HepG2 (cell line): ENCODE results near the gene PAQR5. TPM values are rescaled to one million over a fixed set of nuclear protein-coding genes. Genes with fewer than 3 reads are reported as not detected.

Source experiments
- ATAC-seq: fragments of 200-7000 bp; cut with Tn5 transposase; 3 replicates; pipeline ENCODE4 v1.9.1; 2020; ENCODE audit warnings: mild to moderate bottlenecking, moderate library complexity
- BruUV-seq: library from RNA; stranded (reverse); fragments of 400-500 nt; replicated peaks from 2 replicates; lab custom pipeline; 2021; lab: Mats Ljungman, UMichigan
- CTCF ChIA-PET: fragments of 300-600 bp; formaldehyde crosslinking; extraction: SDS; loops from one replicate; lab custom pipeline; 2021; ENCODE audit warnings: low total read pairs, inconsistent platforms, low intra/inter-chr PET ratio; lab: Yijun Ruan, JAX
- POLR2A ChIA-PET: fragments of 350-600 bp; sonication (Branson Sonifier 250); formaldehyde crosslinking; loops from one replicate; lab custom pipeline; 2020; ENCODE audit warnings: antibody characterized with exemption, inconsistent platforms; lab: Yijun Ruan, JAX
- DNase-seq: peaks from one replicate; pipeline ENCODE4 v3.0.0-alpha.2; 2015; ENCODE audit warnings: low spot score
- FAIRE-seq: peaks from 3 replicates; lab custom pipeline; 2011; peaks lifted over from hg19 to GRCh38; lab: Jason Lieb, UNC
- H2AFZ ChIP-seq: one replicate; pipeline ENCODE4 v1.6.1; 2011; ENCODE audit warnings: low read length, inconsistent platforms
- H3K27ac ChIP-seq: fragments of 300-600 bp; 3 replicates; pipeline ENCODE4 v1.8.0; 2011; ENCODE audit warnings: mixed run types, mild to moderate bottlenecking, mixed read lengths, low read length, inconsistent platforms; ENCODE audit not compliant: insufficient read depth; ENCODE audit errors: extremely low read length
- H3K27me3 ChIP-seq, 2 experiments: fragments of 200-600 bp in 1 of 2; 2 replicates in 1 of 2; 3 replicates in 1 of 2; pipeline versions ENCODE4 v1.6.0 to v1.8.0; 2011; ENCODE audit warnings: low read length in 2 of 2, mild to moderate bottlenecking in 2 of 2, moderate library complexity in 2 of 2, inconsistent platforms in 1 of 2; ENCODE audit not compliant: insufficient read depth in 2 of 2, control insufficient read depth in 1 of 2
- H3K36me3 ChIP-seq, 2 experiments: fragments of 200-600 bp in 1 of 2; replicated peaks in 1 of 2; 2 replicates in 1 of 2; 3 replicates in 1 of 2; pipeline versions ENCODE4 v1.5.1 to v1.8.0; 2011; ENCODE audit warnings: low read length in 2 of 2, inconsistent platforms in 1 of 2; ENCODE audit not compliant: insufficient read depth in 2 of 2, control insufficient read depth in 1 of 2
- H3K4me1 ChIP-seq: 2 replicates; pipeline ENCODE4 v1.5.1; 2012; ENCODE audit warnings: low read length, inconsistent platforms; ENCODE audit not compliant: insufficient read depth
- H3K4me2 ChIP-seq: 2 replicates; pipeline ENCODE4 v1.6.0; 2011; ENCODE audit warnings: low read depth, low read length, inconsistent platforms
- H3K4me3 ChIP-seq, 3 experiments: fragments of 200-600 bp in 1 of 3; sonication (generic), shearing (Covaris generic) in 1 of 3; replicated peaks in 1 of 3; 2 replicates each; pipeline ENCODE4 v1.5.1; 2011 to 2016; ENCODE audit warnings: low read length in 3 of 3, inconsistent platforms in 2 of 3, low read depth in 2 of 3, mild to moderate bottlenecking in 2 of 3, control low read depth in 1 of 3, mixed read lengths in 1 of 3; ENCODE audit not compliant: insufficient read depth in 1 of 3
- H3K79me2 ChIP-seq: one replicate; pipeline ENCODE4 v1.6.1; 2011; ENCODE audit warnings: low read length, inconsistent platforms; ENCODE audit not compliant: insufficient read depth
- H3K9ac ChIP-seq: 2 replicates; pipeline ENCODE4 v1.6.0; 2011; ENCODE audit warnings: mild to moderate bottlenecking, low read depth, low read length, inconsistent platforms; ENCODE audit not compliant: insufficient read depth
- H3K9me3 ChIP-seq: 2 replicates; pipeline ENCODE4 v1.5.1; 2012; ENCODE audit warnings: mild to moderate bottlenecking, low read length
- H4K20me1 ChIP-seq: 2 replicates; pipeline ENCODE4 v1.6.0; 2011; ENCODE audit warnings: inconsistent platforms, mild to moderate bottlenecking, low read length, moderate library complexity; ENCODE audit not compliant: insufficient read depth
- ATF7 ChIP-seq, 2 experiments: fragments of 450-650 bp in 1 of 2; sonication (generic) in 1 of 2; formaldehyde crosslinking in 1 of 2; IDR thresholded peaks; 2 replicates each; pipeline versions ENCODE4 v1.4.0 to v1.6.1; 2016 to 2020; ENCODE audit warnings: antibody characterized with exemption in 1 of 2, mild to moderate bottlenecking in 1 of 2, missing genetic modification reagents in 1 of 2
- CREB3 ChIP-seq: sonication (generic); formaldehyde crosslinking; IDR thresholded peaks from 2 replicates; pipeline ENCODE4 v1.5.0; 2020; ENCODE audit warnings: missing genetic modification reagents
- CTCF ChIP-seq: sonication (generic); formaldehyde crosslinking; IDR thresholded peaks from 2 replicates; pipeline ENCODE4 v1.5.0; 2020; ENCODE audit warnings: mild to moderate bottlenecking, missing genetic modification reagents, moderate library complexity
- PLSCR1 ChIP-seq: sonication (generic); formaldehyde crosslinking; IDR thresholded peaks from 2 replicates; pipeline ENCODE4 v1.5.0; 2020; ENCODE audit warnings: missing genetic modification reagents, mild to moderate bottlenecking, borderline replicate concordance
- ZBTB33 ChIP-seq: sonication (generic); formaldehyde crosslinking; IDR thresholded peaks from 2 replicates; pipeline ENCODE4 v1.4.0; 2020; ENCODE audit warnings: missing genetic modification reagents
- ZBTB34 ChIP-seq: sonication (generic); formaldehyde crosslinking; IDR thresholded peaks from 2 replicates; pipeline ENCODE4 v1.8.0; 2022; ENCODE audit warnings: mild to moderate bottlenecking, missing genetic modification reagents
- ZNF281 ChIP-seq: sonication (generic); formaldehyde crosslinking; IDR thresholded peaks from 2 replicates; pipeline ENCODE4 v1.4.0; 2020; ENCODE audit warnings: missing genetic modification reagents, borderline replicate concordance
- ZNF335 ChIP-seq: sonication (generic); formaldehyde crosslinking; IDR thresholded peaks from 2 replicates; pipeline ENCODE4 v1.4.0; 2020; ENCODE audit warnings: missing genetic modification reagents
- ZNF382 ChIP-seq: sonication (generic); formaldehyde crosslinking; IDR thresholded peaks from 2 replicates; pipeline ENCODE4 v1.5.0; 2020; ENCODE audit warnings: missing genetic modification reagents, mild to moderate bottlenecking, borderline replicate concordance
- ZNF740 ChIP-seq: sonication (generic); formaldehyde crosslinking; IDR thresholded peaks from 2 replicates; pipeline ENCODE4 v1.4.0; 2020; ENCODE audit warnings: missing genetic modification reagents
- WGBS: methylation state at CpG from one replicate; pipeline ENCODE4 v1.1.6; 2017; ENCODE audit warnings: low lambda C conversion rate; 5-methylcytosine and 5-hydroxymethylcytosine counted together
- in situ Hi-C: cut with HindIII; loops from 2 replicates; pipeline ENCODE4 v1.10.0; 2017; ENCODE audit warnings: low pct_unique_long_range_greater_than_20kb; ENCODE audit not compliant: extremely low pct_ligation_motif_present
- intact Hi-C: fragments of 100-400 bp; cut with micrococcal nuclease; formaldehyde crosslinking; loops from one replicate; pipeline ENCODE4 v1.10.0; 2022; ENCODE audit not compliant: unreplicated experiment
- polyA plus RNA-seq, 8 experiments: library from polyadenylated mRNA; depleted of rRNA in 3 of 8; stranded (reverse) in 7 of 8; unstranded in 1 of 8; fragments of >200 nt; fragmentation: Illumina TruSeq in 4 of 8; extraction: Trizol in 4 of 8; gene quantifications; 2 replicates each; pipeline versions ENCODE4 v1.2.1 to v1.2.3, GENCODE V29; 2011 to 2016; ENCODE audit warnings: low read depth in 4 of 8, missing spikeins in 1 of 8, mixed read lengths in 1 of 8; ENCODE audit not compliant: insufficient read depth in 1 of 8
- total RNA-seq, 5 experiments: library from RNA; depleted of rRNA; stranded (reverse); fragments of >200 nt; fragmentation: Illumina TruSeq; extraction: Trizol; gene quantifications; 2 replicates each; pipeline ENCODE4 v1.2.3, GENCODE V29; 2016; ENCODE audit warnings: low read depth in 1 of 5

PAQR5 gene
- total and polyA plus RNA-seq, 2 of the 13 experiments (the other 11 are each of a cell fraction or from before 2014, with no cell fraction given) = 0.53 to 1.3 TPM

- H3K4me2 ChIP-seq = no peak overlapping the region; the same call in 1 of the 2 replicates
- DNase-seq (peak; percentile 11), FAIRE-seq (no peak), ATAC-seq (peak; percentile 86)
- H3K36me3 ChIP-seq = no peaks in the 10 kb centered on the region
- no peaks in the 10 kb centered on the region for H4K20me1 ChIP-seq
- CTCF ChIA-PET = no interaction called here
- peaks cover 0 to 5% of the 10 kb centered on the region in 2 experiments; a peak in 3 of 5 replicates for H3K27me3 ChIP-seq
- intact Hi-C loops (no loop called here), in situ Hi-C loops (no loop called here)
- H3K9me3 ChIP-seq = no peaks in the 10 kb centered on the region
- WGBS = 35% methylated on average over 9 of the region's 9 CpGs
- H3K27ac ChIP-seq = no peak overlapping the region
- H3K4me3 ChIP-seq = no peak overlapping the region
- no peak overlapping the region for H3K9ac ChIP-seq
- no peak overlapping the region for H2AFZ ChIP-seq
- BruUV-seq = no TSS peak
- POLR2A ChIA-PET = interaction anchor here (1.4 kb wide), 1 partner anchor 72 kb away, joined by 4 read pairs; the partner anchor contains the start of gene RPLP1
- peaks cover 11% of the 10 kb centered on the region; the same call in 1 of the 2 replicates for H3K4me1 ChIP-seq
- H3K79me2 ChIP-seq = no peaks in the 10 kb centered on the region
- TF ChIP-seq ZNF740 (CRISPR knock-in tag) (no peak), PLSCR1 (CRISPR knock-in tag) (no peak), ATF7 (IDR thresholded peaks at IDR 0.05) (no peak), ATF7 (CRISPR knock-in tag; IDR thresholded peaks at IDR 0.05) (no peak), CREB3 (CRISPR knock-in tag) (no peak), ZBTB33 (CRISPR knock-in tag) (no peak), CTCF (CRISPR knock-in tag) (peak; percentile 40), ZNF335 (CRISPR knock-in tag) (no peak), ZBTB34 (CRISPR knock-in tag) (no peak), ZNF382 (CRISPR knock-in tag) (no peak), ZNF281 (CRISPR knock-in tag) (no peak)
These were observed 81.5 kb downstream of the PAQR5 start for GRCh38 chr15:69380100-69380725.
